ENCODE data around the gene HPCA. TPM values are rescaled to one million over a fixed set of nuclear protein-coding genes. Genes with fewer than 3 reads are reported as not detected.
A peak's percentile ranks its signal among the peaks of the same experiment; 100 is the strongest.

HPCA gene
- total and polyA plus RNA-seq, 2 of the 13 experiments (the other 11 are each of a cell fraction or from before 2014, with no cell fraction given) = not detected

- TF ChIP-seq ZBTB7A (CRISPR knock-in tag; IDR thresholded peaks at IDR 0.05) (no peak), TAF15 (IDR thresholded peaks at IDR 0.05; ENCODE audit: low read depth, low read length, poor library complexity, severe bottlenecking) (no peak), GRHL1 (CRISPR knock-in tag; conservative IDR thresholded peaks at IDR 0.05) (no peak), ZNF292 (CRISPR knock-in tag; IDR thresholded peaks at IDR 0.05; ENCODE audit: borderline replicate concordance, low read depth) (0 out of 2 replicates have a peak, but pooled peaks have one; percentile 31), RBM39 (IDR thresholded peaks at IDR 0.05; ENCODE audit: low read depth, low read length, poor library complexity, severe bottlenecking) (no peak), BCL6 (CRISPR knock-in tag; IDR thresholded peaks at IDR 0.05) (peak; percentile 12; the same call in 1 of the 2 replicates), SAP130 (CRISPR knock-in tag; IDR thresholded peaks at IDR 0.05; ENCODE audit: low read depth) (peak; percentile 53; the same call in 1 of the 2 replicates), ZNF670 (CRISPR knock-in tag; IDR thresholded peaks at IDR 0.05; ENCODE audit: borderline replicate concordance) (peak; percentile 46; the same call in 1 of the 2 replicates), SIN3A (IDR thresholded peaks at IDR 0.05; ENCODE audit: borderline replicate concordance, low read depth, low read length) (no peak), NRL (CRISPR knock-in tag; IDR thresholded peaks at IDR 0.05; ENCODE audit: borderline replicate concordance) (peak; percentile 45; the same call in 1 of the 2 replicates), ZNF468 (CRISPR knock-in tag; IDR thresholded peaks at IDR 0.05) (no peak), PATZ1 (CRISPR knock-in tag; IDR thresholded peaks at IDR 0.05) (peak; percentile 34; the same call in 1 of the 2 replicates), UBTF (CRISPR knock-in tag; IDR thresholded peaks at IDR 0.05) (peak; percentile 91), ZNF776 (CRISPR knock-in tag; IDR thresholded peaks at IDR 0.05) (no peak), ZNF891 (CRISPR knock-in tag; IDR thresholded peaks at IDR 0.05) (0 out of 2 replicates have a peak, but pooled peaks have one; percentile 41), ERF (CRISPR knock-in tag; IDR thresholded peaks at IDR 0.05) (0 out of 2 replicates have a peak, but pooled peaks have one; percentile 19), ZMYM3 (CRISPR knock-in tag; IDR thresholded peaks at IDR 0.05) (peak; percentile 42; the same call in 1 of the 2 replicates)
- TF ChIP-seq, protein P1, sequence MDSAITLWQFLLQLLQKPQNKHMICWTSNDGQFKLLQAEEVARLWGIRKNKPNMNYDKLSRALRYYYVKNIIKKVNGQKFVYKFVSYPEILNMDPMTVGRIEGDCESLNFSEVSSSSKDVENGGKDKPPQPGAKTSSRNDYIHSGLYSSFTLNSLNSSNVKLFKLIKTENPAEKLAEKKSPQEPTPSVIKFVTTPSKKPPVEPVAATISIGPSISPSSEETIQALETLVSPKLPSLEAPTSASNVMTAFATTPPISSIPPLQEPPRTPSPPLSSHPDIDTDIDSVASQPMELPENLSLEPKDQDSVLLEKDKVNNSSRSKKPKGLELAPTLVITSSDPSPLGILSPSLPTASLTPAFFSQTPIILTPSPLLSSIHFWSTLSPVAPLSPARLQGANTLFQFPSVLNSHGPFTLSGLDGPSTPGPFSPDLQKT (CRISPR knock-in tag; IDR thresholded peaks at IDR 0.05; ENCODE audit: borderline replicate concordance) = no peak
Measured at GRCh38 chr1:32924881-32925344, 38.6 kb downstream of the HPCA start (continued).
